Endodermal cell (in vitro differentiated cells): ENCODE measurements around the gene CDH23. TPM values are rescaled to one million over a fixed set of nuclear protein-coding genes. Genes with fewer than 3 reads are reported as not detected.

ENCODE experiments used
- DNase-seq: peaks from one replicate; pipeline ENCODE4 v3.0.0-alpha.2; 2017
- H3K27ac ChIP-seq: 2 replicates; pipeline ENCODE4 v1.5.1; 2013; ENCODE audit warnings: mild to moderate bottlenecking, low read depth, low read length, moderate library complexity
- H3K27me3 ChIP-seq: 2 replicates; pipeline ENCODE4 v1.6.1; 2013; ENCODE audit warnings: mild to moderate bottlenecking, low read length, moderate library complexity; ENCODE audit not compliant: insufficient read depth, control insufficient read depth, poor library complexity, severe bottlenecking
- H3K36me3 ChIP-seq: 2 replicates; pipeline ENCODE4 v1.7.0; 2013; ENCODE audit warnings: mild to moderate bottlenecking, low read length, moderate library complexity; ENCODE audit not compliant: control insufficient read depth, insufficient read depth
- H3K4me1 ChIP-seq: one replicate; pipeline ENCODE4 v1.7.0; 2013; ENCODE audit warnings: low read length; ENCODE audit not compliant: control insufficient read depth, insufficient read depth
- H3K4me3 ChIP-seq: 2 replicates; pipeline ENCODE4 v1.5.1; 2013; ENCODE audit warnings: mild to moderate bottlenecking, low read length, moderate library complexity
- H3K9ac ChIP-seq: 2 replicates; pipeline ENCODE4 v1.6.1; 2013; ENCODE audit warnings: mild to moderate bottlenecking, low read length, moderate library complexity; ENCODE audit not compliant: poor library complexity, severe bottlenecking; ENCODE audit errors: extremely low read depth
- H3K9me3 ChIP-seq: 2 replicates; pipeline ENCODE4 v1.6.1; 2013; ENCODE audit warnings: mild to moderate bottlenecking, low read length, moderate library complexity; ENCODE audit not compliant: control insufficient read depth
- H3K27ac Mint-ChIP-seq: 2 replicates; pipeline ENCODE4 v1.8.0; 2020; ENCODE audit warnings: mixed read lengths
- H3K27me3 Mint-ChIP-seq: 2 replicates; pipeline ENCODE4 v1.8.0; 2021; ENCODE audit warnings: mild to moderate bottlenecking, mixed read lengths; ENCODE audit not compliant: insufficient read depth
- H3K36me3 Mint-ChIP-seq: 2 replicates; pipeline ENCODE4 v1.8.0; 2020; ENCODE audit warnings: low read depth, mixed read lengths
- H3K4me1 Mint-ChIP-seq: 2 replicates; pipeline ENCODE4 v1.8.0; 2020; ENCODE audit warnings: mixed read lengths
- H3K4me3 Mint-ChIP-seq: 2 replicates; pipeline ENCODE4 v1.8.0; 2020; ENCODE audit warnings: mild to moderate bottlenecking, moderate library complexity, mixed read lengths
- H3K9me3 Mint-ChIP-seq: 2 replicates; pipeline ENCODE4 v1.8.0; 2020; ENCODE audit warnings: mild to moderate bottlenecking, mixed read lengths
- CTCF ChIP-seq: fragments of 200-600 bp; sonication (generic); conservative IDR thresholded peaks from 2 replicates; pipeline ENCODE4 v1.5.0; 2021; ENCODE audit warnings: antibody characterized with exemption, mild to moderate bottlenecking
- WGBS, 2 experiments: methylation state at CpG; one replicate each; pipeline versions ENCODE4 v1.1.5 to v1.1.7; 2013; ENCODE audit warnings: missing lambda C conversion rate in 2 of 2, mixed read lengths in 1 of 2; ENCODE audit not compliant: insufficient coverage in 1 of 2, insufficient read length in 1 of 2; 5-methylcytosine and 5-hydroxymethylcytosine counted together
- total RNA-seq, 2 donors: library from RNA; stranded (reverse); fragmentation: NEBNext Ultra II Directional in 1 of 2; extraction: Animal tissue kit (Norgen Biotek cat#: 25700) in 1 of 2; gene quantifications; 2 replicates in 1 of 2; 3 replicates in 1 of 2; pipeline ENCODE4 v1.2.1, GENCODE V29; 2021

The CDH23 gene
- total RNA-seq, 2 donors from 2014 or later = 2.1 to 4.2 TPM

GRCh38 chr10:71615538-71616329 lies 219.0 kb downstream of the CDH23 start:
- Histone ChIP-seq H3K27ac (no peak overlapping the region), H3K4me3 (no peak overlapping the region), H3K27me3 (no peaks in the 10 kb centered on the region), H3K36me3 (no peaks in the 10 kb centered on the region), H3K9ac (no peak overlapping the region), H3K9me3 (no peaks in the 10 kb centered on the region), H3K4me1 (peaks cover 2% of the 10 kb centered on the region)
- H3K4me3 Mint-ChIP-seq = no peak overlapping the region
- peak; percentile 22 for TF ChIP-seq CTCF
- peaks cover 9% of the 10 kb centered on the region for H3K4me1 Mint-ChIP-seq
- WGBS, 2 experiments = 88 to 91% methylated on average over 18 to 24 of the region's 24 CpGs
- H3K27ac Mint-ChIP-seq = no peak overlapping the region
- peaks cover 1% of the 10 kb centered on the region for H3K27me3 Mint-ChIP-seq
- H3K9me3 Mint-ChIP-seq = peaks cover 10% of the 10 kb centered on the region
- H3K36me3 Mint-ChIP-seq = no peaks in the 10 kb centered on the region
- peak; percentile 57 for DNase-seq

- no peak overlapping the region for H3K4me3 ChIP-seq
- no peaks in the 10 kb centered on the region for H3K9me3 ChIP-seq
- WGBS, 2 experiments = 97% methylated on average over 7 to 12 of the region's 12 CpGs
- peaks cover 10% of the 10 kb centered on the region for H3K9me3 Mint-ChIP-seq
- peaks cover 9% of the 10 kb centered on the region for H3K4me1 ChIP-seq
- H3K36me3 ChIP-seq = no peaks in the 10 kb centered on the region
- no peak overlapping the region for H3K27ac Mint-ChIP-seq
- H3K27me3 ChIP-seq = no peaks in the 10 kb centered on the region
- H3K36me3 Mint-ChIP-seq = no peaks in the 10 kb centered on the region
- TF ChIP-seq CTCF = no peak
- H3K27ac ChIP-seq = no peak overlapping the region
- no peak overlapping the region for H3K4me3 Mint-ChIP-seq
- peaks cover 22% of the 10 kb centered on the region for H3K4me1 Mint-ChIP-seq
- no peak overlapping the region for H3K9ac ChIP-seq
- no peak for DNase-seq
- H3K27me3 Mint-ChIP-seq = peaks cover 1% of the 10 kb centered on the region
Observed at GRCh38 chr10:71616817-71617654, 220.3 kb downstream of the CDH23 start.

GRCh38 chr10:71618176-71618575 lies 221.5 kb downstream of the CDH23 start:
- Histone ChIP-seq H3K27ac (no peak overlapping the region), H3K4me3 (no peak overlapping the region), H3K27me3 (no peaks in the 10 kb centered on the region), H3K9ac (no peak overlapping the region), H3K36me3 (no peaks in the 10 kb centered on the region), H3K9me3 (no peaks in the 10 kb centered on the region), H3K4me1 (peaks cover 18% of the 10 kb centered on the region)
- Mint-ChIP-seq H3K4me3 (no peak overlapping the region), H3K4me1 (peaks cover 32% of the 10 kb centered on the region), H3K36me3 (no peaks in the 10 kb centered on the region), H3K27ac (no peak overlapping the region), H3K9me3 (peaks cover 10% of the 10 kb centered on the region), H3K27me3 (peaks cover 1% of the 10 kb centered on the region)
- DNase-seq = no peak
- 80 to 97% methylated on average over 1 to 6 of the region's 6 CpGs for WGBS, 2 experiments
- no peak for TF ChIP-seq CTCF
